Measurements from ENCODE around the gene PAN3.

DNA sequence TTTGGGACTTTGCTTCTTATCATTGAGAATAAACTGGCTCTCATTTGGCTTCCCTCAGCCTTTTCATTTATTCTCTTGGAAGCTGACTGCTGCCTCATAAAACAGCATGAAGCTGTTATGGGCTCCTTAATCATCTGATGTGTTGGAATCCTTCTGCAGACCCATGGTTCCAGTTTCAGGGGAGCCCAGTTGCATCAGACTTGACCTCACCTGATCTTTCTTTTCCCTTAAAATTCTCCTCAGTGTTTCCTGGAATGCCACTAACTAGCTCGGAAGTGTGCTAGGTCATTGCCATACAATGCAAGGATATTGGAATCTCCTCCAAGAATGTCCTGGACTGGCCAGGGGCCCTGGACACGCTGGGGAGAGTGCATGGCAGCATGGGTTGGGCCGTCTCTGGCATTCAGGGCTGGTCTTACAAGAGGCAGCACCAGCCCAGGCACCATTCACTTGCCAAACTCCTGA, 197.9 kb downstream of the PAN3 start:
- no peak for TF ChIP-seq POLR2A (IDR thresholded peaks at IDR 0.05)
- TF ChIP-seq, protein P1, sequence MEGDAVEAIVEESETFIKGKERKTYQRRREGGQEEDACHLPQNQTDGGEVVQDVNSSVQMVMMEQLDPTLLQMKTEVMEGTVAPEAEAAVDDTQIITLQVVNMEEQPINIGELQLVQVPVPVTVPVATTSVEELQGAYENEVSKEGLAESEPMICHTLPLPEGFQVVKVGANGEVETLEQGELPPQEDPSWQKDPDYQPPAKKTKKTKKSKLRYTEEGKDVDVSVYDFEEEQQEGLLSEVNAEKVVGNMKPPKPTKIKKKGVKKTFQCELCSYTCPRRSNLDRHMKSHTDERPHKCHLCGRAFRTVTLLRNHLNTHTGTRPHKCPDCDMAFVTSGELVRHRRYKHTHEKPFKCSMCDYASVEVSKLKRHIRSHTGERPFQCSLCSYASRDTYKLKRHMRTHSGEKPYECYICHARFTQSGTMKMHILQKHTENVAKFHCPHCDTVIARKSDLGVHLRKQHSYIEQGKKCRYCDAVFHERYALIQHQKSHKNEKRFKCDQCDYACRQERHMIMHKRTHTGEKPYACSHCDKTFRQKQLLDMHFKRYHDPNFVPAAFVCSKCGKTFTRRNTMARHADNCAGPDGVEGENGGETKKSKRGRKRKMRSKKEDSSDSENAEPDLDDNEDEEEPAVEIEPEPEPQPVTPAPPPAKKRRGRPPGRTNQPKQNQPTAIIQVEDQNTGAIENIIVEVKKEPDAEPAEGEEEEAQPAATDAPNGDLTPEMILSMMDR (IDR thresholded peaks at IDR 0.05 in 4 of 5, conservative IDR thresholded peaks at IDR 0.05 in 1 of 5): no peak
